ENCODE measurements around the gene SPDYE18.
A peak's percentile ranks its signal among the peaks of the same experiment; 100 is the strongest.
"Not testable (repeated sequence)": the region's sequence is repeated elsewhere in the genome, so short reads cannot be mapped to it uniquely, and the experiment has no call there.

Gene SPDYE18

DNA sequence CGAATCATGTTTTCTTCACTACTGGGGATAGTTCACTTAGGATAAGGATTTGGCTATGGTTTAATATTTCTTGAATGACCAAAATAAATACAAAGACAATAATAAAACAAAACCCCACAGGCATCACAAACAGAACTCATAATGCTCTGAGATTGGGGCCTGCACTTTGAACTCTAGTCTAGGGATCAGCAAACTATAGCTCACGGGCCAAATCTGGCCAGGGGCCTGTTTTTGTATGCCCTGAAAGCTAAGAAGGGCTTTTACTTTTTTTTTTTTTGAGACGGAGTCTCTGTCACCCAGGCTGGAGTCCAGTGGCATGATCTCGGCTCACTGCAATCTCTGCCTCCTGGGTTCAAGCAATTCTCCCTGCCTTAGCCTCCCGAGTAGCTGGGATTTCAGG, 14.7 kb upstream of the SPDYE18 start:
- not testable (repeated sequence) for H3K27ac ChIP-seq (ENCODE audit: low read depth, low read length); H3K4me3 ChIP-seq (ENCODE audit: low read depth, low read length); H3K9me3 ChIP-seq (ENCODE audit: control insufficient read depth, insufficient read depth, low read length); H3K4me1 ChIP-seq (ENCODE audit: control insufficient read depth, insufficient read depth, low read length); H3K9ac ChIP-seq (ENCODE audit: low read depth, low read length); H3K36me3 ChIP-seq (ENCODE audit: control insufficient read depth, insufficient read depth, low read length); H3K27me3 ChIP-seq (ENCODE audit: control insufficient read depth, insufficient read depth, low read length)

DNA sequence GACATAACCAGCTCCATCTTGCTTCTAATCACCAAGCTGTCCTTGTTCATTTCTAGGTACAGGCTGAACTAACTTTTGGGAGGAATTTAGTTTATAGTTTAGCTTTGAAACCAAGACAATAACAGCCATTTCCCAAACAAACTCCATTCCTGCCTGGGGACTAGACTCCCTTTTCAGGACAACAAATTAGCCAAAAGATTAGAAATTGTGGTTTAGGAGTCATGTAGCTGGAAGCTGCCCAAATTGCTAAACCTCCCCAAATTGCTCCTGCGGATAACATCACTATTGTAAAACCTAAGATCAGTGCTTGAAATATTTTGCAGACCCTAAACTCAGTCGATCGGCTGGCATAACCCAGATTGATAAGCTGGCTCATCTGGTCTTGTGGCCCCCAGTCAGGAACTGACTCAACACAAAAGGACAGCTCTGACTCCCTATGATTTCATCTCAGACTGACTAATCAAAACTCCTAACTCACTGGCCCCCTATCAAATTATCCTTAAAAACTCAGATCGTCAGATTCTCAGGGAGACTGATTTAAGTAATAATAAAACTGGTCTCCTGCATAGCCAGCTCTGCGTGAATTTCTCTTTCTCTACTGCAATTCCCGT, 12.5 kb upstream of the SPDYE18 start:
- H3K9me3 ChIP-seq (ENCODE audit: control insufficient read depth, insufficient read depth, low read length); H3K27me3 ChIP-seq (ENCODE audit: control insufficient read depth, insufficient read depth, low read length); H3K36me3 ChIP-seq (ENCODE audit: control insufficient read depth, insufficient read depth, low read length); H3K9ac ChIP-seq (ENCODE audit: low read depth, low read length); H3K4me3 ChIP-seq (ENCODE audit: low read depth, low read length); H3K4me1 ChIP-seq (ENCODE audit: control insufficient read depth, insufficient read depth, low read length); H3K27ac ChIP-seq (ENCODE audit: low read depth, low read length): not testable (repeated sequence)

DNA sequence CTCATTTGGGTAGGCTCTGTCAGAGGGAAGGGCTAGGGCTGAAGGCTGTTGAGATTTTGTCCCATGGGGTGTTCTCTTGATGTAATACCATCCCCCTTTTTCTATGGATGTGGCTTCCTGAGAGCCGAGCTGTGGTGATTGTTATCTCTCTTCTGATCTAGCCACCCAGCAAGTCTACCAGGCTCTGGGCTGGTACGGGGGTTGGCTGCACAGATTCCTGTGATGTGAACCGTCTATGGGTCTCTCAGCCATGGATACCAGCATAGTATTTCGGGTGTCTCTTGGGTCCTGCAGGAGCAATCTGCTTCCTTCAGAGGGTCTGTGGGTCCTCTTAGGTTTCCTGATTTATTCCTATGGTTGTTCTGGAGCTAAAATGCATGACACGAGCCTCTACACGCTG, 8.8 kb upstream of the SPDYE18 start:
- not testable (repeated sequence) for H3K36me3 ChIP-seq (ENCODE audit: control insufficient read depth, insufficient read depth, low read length); H3K27me3 ChIP-seq (ENCODE audit: control insufficient read depth, insufficient read depth, low read length); H3K4me1 ChIP-seq (ENCODE audit: control insufficient read depth, insufficient read depth, low read length); H3K4me3 ChIP-seq (ENCODE audit: low read depth, low read length); H3K9ac ChIP-seq (ENCODE audit: low read depth, low read length); H3K9me3 ChIP-seq (ENCODE audit: control insufficient read depth, insufficient read depth, low read length); H3K27ac ChIP-seq (ENCODE audit: low read depth, low read length)

DNA sequence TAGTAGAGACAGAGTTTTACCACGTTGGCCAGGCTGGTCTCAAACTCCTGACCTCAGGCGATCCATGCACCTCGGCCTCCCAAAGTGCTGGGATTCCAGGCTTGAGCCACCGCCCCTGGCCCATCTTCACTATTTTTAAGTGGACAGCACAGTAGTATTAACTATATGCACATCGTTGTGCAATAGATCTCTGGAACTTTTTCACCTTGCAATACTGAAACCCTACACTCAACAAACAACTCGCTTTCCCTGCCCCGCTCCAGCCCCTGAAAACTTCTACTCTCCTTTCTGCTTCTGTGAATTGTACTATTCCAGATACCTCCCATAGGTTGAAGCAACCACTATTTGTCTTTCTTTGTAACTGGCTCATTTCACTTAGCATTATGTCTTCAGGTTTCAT, 3.5 kb upstream of the SPDYE18 start:
- not testable (repeated sequence) for H3K4me1 ChIP-seq (ENCODE audit: control insufficient read depth, insufficient read depth, low read length); H3K27me3 ChIP-seq (ENCODE audit: control insufficient read depth, insufficient read depth, low read length); H3K36me3 ChIP-seq (ENCODE audit: control insufficient read depth, insufficient read depth, low read length); H3K4me3 ChIP-seq (ENCODE audit: low read depth, low read length); H3K9ac ChIP-seq (ENCODE audit: low read depth, low read length); H3K27ac ChIP-seq (ENCODE audit: low read depth, low read length); H3K9me3 ChIP-seq (ENCODE audit: control insufficient read depth, insufficient read depth, low read length)

DNA sequence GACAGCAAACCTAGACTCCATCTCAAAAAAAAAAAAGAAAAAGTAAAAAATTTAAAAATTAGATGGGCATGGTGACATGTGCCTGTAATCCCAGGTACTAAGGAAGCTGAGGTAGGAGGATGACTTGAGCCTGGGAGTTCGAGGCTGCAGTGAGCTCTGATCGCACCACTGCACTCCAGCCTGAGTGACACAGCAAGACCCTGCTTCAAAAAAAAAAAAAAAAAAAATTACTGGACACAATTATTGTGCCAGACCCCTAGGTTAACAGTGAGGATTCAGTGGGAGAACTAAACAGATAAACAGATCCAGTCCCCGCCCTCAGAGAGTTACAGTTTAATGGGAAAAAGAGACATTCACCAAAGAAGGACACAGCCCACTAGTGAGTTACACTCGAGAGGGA, 1.4 kb upstream of the SPDYE18 start:
- not testable (repeated sequence) for H3K4me3 ChIP-seq (ENCODE audit: low read depth, low read length); H3K36me3 ChIP-seq (ENCODE audit: control insufficient read depth, insufficient read depth, low read length); H3K27me3 ChIP-seq (ENCODE audit: control insufficient read depth, insufficient read depth, low read length); H3K9me3 ChIP-seq (ENCODE audit: control insufficient read depth, insufficient read depth, low read length); H3K4me1 ChIP-seq (ENCODE audit: control insufficient read depth, insufficient read depth, low read length); H3K9ac ChIP-seq (ENCODE audit: low read depth, low read length); H3K27ac ChIP-seq (ENCODE audit: low read depth, low read length)

DNA sequence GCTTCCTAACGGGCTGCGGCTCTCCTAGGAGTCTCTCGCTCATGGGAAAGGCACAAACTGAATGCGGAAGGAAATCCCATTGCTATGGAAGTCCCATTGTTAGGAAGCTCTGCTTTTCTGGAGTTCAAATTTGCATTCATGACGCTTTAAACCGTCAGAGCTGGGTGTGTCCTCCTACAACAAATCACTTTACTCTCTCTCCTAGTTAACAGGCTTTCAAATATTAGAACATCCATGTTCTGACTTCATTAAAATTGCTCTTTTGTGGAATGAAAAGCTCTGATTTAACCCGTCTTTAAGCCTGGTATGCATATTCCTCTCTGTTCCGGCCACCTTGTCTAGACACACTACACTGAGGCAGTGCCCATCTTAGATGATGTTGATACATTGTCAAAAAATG, 30.1 kb downstream of the SPDYE18 start, which contains the start of gene SPDYE17:
TSS of gene SPDYE17 (minus strand) at position 101 of the 400 bp plus-strand sequence. CDS start 1,791 bp downstream, outside the sequence.
- not testable (repeated sequence) for H3K9ac ChIP-seq (ENCODE audit: low read depth, low read length); H3K36me3 ChIP-seq (ENCODE audit: control insufficient read depth, insufficient read depth, low read length); H3K4me1 ChIP-seq (ENCODE audit: control insufficient read depth, insufficient read depth, low read length); H3K27me3 ChIP-seq (ENCODE audit: control insufficient read depth, insufficient read depth, low read length); H3K27ac ChIP-seq (ENCODE audit: low read depth, low read length); H3K9me3 ChIP-seq (ENCODE audit: control insufficient read depth, insufficient read depth, low read length); H3K4me3 ChIP-seq (ENCODE audit: low read depth, low read length)

DNA sequence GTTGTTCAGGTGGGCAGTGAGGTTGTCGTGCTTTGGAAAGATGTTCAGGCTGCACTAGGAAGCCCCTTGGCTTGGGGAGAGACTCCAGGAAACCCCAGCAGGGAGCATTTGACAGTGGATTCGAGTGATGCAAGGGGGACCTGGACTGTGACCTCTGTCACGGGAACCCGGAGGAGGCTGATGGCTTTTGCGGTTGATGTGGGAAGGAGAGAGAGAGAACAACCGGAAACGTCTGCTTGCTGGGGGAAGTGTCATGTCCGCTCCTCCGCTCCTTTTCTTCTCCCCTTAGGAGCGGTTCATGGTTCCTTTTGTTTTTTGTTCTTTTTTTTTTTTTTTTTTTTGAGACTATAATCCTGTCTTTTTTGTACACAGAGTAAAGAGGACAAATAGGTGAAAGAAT, 36.0 kb downstream of the SPDYE18 start:
- H3K27me3 ChIP-seq (ENCODE audit: control insufficient read depth, insufficient read depth, low read length); H3K9ac ChIP-seq (ENCODE audit: low read depth, low read length); H3K36me3 ChIP-seq (ENCODE audit: control insufficient read depth, insufficient read depth, low read length); H3K9me3 ChIP-seq (ENCODE audit: control insufficient read depth, insufficient read depth, low read length); H3K4me3 ChIP-seq (ENCODE audit: low read depth, low read length); H3K4me1 ChIP-seq (ENCODE audit: control insufficient read depth, insufficient read depth, low read length); H3K27ac ChIP-seq (ENCODE audit: low read depth, low read length): not testable (repeated sequence)

DNA sequence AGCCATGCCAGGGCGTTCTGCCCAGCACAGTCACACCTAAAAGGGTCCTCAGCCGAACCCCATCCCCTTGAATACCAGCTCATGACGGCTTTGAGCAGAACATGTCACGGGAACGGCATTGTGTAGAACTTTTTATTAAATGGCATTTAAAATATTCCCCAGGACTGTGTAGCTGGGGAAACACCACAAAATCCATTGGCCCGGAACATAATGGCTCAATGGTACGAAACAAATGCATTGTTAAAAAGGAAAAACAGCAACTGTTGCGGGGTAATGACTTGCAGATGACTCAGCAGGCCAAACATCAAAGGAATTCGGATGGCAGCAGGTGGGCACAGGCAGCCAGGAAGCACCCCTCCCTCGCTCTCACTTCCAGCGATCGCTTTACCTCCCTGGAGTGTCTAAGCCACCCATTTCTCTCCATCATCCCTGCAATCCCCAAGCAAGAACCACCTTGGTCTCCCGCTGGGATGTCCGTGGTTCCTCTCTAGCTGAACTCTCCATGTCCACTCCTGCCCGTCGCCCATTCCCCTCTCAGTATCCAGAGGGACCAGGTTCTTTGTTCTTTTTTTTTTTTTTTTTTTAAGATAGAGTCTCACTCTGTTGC, 52.2 kb downstream of the SPDYE18 start:
- peak overlapping the region; percentile 75 for H3K27ac ChIP-seq (ENCODE audit: low read depth, low read length)
- not testable (repeated sequence) for H3K27me3 ChIP-seq (ENCODE audit: control insufficient read depth, insufficient read depth, low read length); H3K4me3 ChIP-seq (ENCODE audit: low read depth, low read length); H3K9me3 ChIP-seq (ENCODE audit: control insufficient read depth, insufficient read depth, low read length); H3K4me1 ChIP-seq (ENCODE audit: control insufficient read depth, insufficient read depth, low read length); H3K9ac ChIP-seq (ENCODE audit: low read depth, low read length); H3K36me3 ChIP-seq (ENCODE audit: control insufficient read depth, insufficient read depth, low read length)

DNA sequence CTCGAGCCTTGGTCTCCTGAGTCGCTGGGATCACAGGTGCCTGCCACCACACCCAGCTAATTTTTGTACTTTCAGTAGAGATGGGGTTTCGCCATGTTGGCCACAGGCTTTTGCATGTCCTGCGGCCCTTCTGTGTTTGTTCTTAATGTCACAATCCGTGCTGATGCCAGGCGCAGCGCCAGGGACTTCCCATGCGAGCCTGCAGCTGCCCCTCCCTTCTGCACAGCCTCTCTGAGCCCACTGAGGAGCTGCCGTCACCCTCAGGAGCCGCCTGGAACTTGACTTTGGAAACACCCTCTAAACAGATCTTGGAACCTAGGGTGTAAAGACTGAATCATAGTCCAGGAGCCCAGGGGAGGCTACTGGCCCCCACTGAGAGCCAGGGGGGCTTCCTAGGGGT, 54.4 kb downstream of the SPDYE18 start:
- H3K27me3 ChIP-seq (ENCODE audit: control insufficient read depth, insufficient read depth, low read length); H3K36me3 ChIP-seq (ENCODE audit: control insufficient read depth, insufficient read depth, low read length); H3K4me1 ChIP-seq (ENCODE audit: control insufficient read depth, insufficient read depth, low read length); H3K4me3 ChIP-seq (ENCODE audit: low read depth, low read length); H3K9me3 ChIP-seq (ENCODE audit: control insufficient read depth, insufficient read depth, low read length); H3K27ac ChIP-seq (ENCODE audit: low read depth, low read length); H3K9ac ChIP-seq (ENCODE audit: low read depth, low read length): not testable (repeated sequence)

DNA sequence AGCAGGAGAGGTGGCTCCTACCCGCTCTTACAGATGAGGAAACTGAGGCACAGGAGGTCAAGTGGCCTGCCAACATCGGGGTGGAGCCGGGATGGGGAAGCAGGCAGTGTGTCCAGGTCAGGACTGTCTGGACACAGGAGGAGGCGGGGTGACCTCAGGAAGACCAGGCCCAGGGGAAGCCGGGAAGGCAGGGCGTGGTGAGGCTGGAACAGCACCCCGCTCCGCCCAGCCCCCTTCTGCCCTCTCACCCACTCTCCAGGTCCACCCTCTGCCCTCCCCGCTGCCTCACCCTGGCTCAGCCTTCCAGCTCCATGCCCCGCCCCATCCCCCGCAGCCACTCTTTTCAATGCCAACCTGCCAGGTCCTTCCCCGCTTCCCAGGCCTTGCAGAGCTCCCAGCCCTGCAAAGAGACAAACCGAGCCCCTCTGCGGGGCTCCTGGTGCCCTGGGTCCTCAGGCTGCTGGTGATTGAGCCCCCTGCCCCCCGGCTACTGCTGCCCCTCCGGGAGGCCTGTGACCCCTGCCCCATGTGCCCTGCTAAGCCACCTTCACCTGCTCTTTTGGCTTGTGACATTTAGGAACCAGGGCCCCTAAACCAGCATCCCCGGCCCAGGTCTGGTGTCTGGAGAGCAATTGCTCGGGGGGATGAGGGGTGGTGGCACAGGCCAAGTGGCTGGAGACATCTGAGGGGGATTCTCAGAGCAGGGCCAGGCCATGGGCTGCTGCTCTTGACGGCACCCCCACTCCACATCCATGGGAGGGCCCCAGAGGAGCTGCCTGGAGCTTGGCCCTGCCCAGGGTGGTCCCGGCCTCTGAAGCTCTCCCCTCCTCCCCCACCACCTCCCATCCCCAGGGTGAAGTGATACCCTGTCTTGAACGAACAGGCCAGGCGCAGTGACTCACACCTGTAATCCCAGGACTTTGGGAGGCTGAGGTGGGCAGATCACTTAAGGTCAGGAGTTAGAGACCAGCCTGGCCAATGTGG, 55.9 kb downstream of the SPDYE18 start:
- not testable (repeated sequence) for H3K4me3 ChIP-seq (ENCODE audit: low read depth, low read length)

DNA sequence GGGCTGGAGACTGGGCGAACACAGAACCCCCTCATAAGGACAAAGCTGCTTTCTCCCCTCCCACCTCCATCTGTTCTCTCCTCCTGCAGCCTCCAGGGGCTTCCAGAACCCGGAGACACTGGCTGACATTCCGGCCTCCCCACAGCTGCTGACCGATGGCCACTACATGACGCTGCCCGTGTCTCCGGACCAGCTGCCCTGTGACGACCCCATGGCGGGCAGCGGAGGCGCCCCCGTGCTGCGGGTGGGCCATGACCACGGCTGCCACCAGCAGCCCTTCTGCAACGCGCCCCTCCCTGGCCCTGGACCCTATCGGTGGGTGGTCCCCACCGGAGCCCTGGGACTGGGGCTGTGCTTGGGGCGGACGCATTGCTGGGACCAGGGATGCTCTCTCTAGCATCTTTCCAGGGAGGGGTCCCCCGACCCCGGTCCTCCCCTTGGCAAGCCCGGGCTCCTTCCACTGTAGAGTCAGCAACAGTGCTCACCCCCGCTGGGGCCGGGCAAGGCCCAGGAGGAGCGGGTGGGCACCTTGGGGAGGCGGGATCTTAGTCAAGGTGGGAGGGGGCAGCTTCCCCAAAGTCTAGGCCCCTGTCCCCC, 56.8 kb downstream of the SPDYE18 start:
- H3K9me3 ChIP-seq (ENCODE audit: control insufficient read depth, insufficient read depth, low read length); H3K4me1 ChIP-seq (ENCODE audit: control insufficient read depth, insufficient read depth, low read length); H3K4me3 ChIP-seq (ENCODE audit: low read depth, low read length); H3K27ac ChIP-seq (ENCODE audit: low read depth, low read length); H3K27me3 ChIP-seq (ENCODE audit: control insufficient read depth, insufficient read depth, low read length); H3K9ac ChIP-seq (ENCODE audit: low read depth, low read length); H3K36me3 ChIP-seq (ENCODE audit: control insufficient read depth, insufficient read depth, low read length): not testable (repeated sequence)

More for the DNA sequence above, 55.9 kb downstream of the SPDYE18 start:
- H3K27me3 ChIP-seq (ENCODE audit: control insufficient read depth, insufficient read depth, low read length); H3K27ac ChIP-seq (ENCODE audit: low read depth, low read length); H3K9me3 ChIP-seq (ENCODE audit: control insufficient read depth, insufficient read depth, low read length); H3K9ac ChIP-seq (ENCODE audit: low read depth, low read length); H3K4me1 ChIP-seq (ENCODE audit: control insufficient read depth, insufficient read depth, low read length); H3K36me3 ChIP-seq (ENCODE audit: control insufficient read depth, insufficient read depth, low read length): not testable (repeated sequence)
